ENCODE data around the gene FBN2. TPM values are rescaled to one million over a fixed set of nuclear protein-coding genes. Genes with fewer than 3 reads are reported as not detected.

FBN2 gene
- total RNA-seq, 2 experiments from 2014 or later, result not detected

DNA sequence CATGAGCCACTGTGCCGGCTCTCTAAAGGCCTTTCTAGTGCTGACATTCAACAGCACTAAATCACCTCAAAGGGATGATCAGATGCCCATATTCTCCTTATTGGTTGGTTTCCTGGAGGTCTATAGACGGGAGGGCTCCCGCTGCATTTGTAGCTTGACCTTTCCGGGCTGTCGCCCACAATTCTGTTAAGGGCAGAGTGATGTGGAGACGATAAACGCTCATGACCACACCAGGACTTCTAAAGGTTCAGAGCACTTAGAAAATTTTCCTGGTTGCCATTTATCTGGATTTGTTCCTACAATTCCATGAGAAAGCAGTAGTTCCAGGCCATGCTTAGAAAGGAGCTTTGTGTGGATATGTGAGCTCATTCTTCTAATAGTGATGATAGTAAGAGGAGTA is 284.2 kb downstream of the FBN2 start:
- H3K27me3 Mint-ChIP-seq, result peaks cover 9% of the 10 kb centered on the region
- no peak overlapping the region for H3K4me3 Mint-ChIP-seq
- H3K36me3 Mint-ChIP-seq (ENCODE audit: low read depth), result no peaks in the 10 kb centered on the region
- no peak for DNase-seq
- H3K9me3 Mint-ChIP-seq (ENCODE audit: low read depth), result no peaks in the 10 kb centered on the region
- no peak for ATAC-seq
- CTCF ChIA-PET, result interaction anchor here (0.6 to 1.1 kb wide), 2 partner anchors 11 to 18 kb away, joined by 3 read pairs; no protein-coding TSS in a partner anchor
- no peak overlapping the region for H3K27ac Mint-ChIP-seq
- intact Hi-C loops (cut with DNase I, micrococcal nuclease), result no loop called here
- POLR2A ChIA-PET, result no interaction called here
- H3K4me1 Mint-ChIP-seq, result no peaks in the 10 kb centered on the region

DNA sequence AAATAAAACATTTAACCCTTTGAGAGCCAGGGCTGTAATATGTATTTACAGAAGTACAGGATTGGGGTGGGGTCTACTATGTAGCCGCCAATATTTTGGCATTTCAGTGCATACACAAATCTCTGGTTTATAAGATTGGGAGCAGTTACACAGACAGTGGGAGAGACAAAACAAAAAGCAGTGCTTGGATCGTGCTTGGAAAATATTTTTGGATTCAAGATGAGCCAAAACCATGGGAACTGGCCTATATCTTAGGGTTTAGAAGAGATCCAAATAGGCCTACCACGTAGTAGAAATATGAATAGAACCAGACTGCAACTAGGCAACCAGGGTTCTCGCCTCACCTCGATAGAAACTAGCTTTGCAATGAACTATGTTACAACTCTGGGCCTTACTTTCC is 284.9 kb downstream of the FBN2 start:
- peaks cover 9% of the 10 kb centered on the region for H3K27me3 Mint-ChIP-seq
- DNase-seq (no peak), ATAC-seq (no peak)
- H3K36me3 Mint-ChIP-seq (ENCODE audit: low read depth), result no peaks in the 10 kb centered on the region
- no peak overlapping the region for H3K27ac Mint-ChIP-seq
- H3K4me3 Mint-ChIP-seq, result no peak overlapping the region
- ChIA-PET CTCF (interaction anchor here (1.1 kb wide), 1 partner anchor 10 kb away, joined by 3 read pairs; no protein-coding TSS in a partner anchor), POLR2A (no interaction called here)
- H3K4me1 Mint-ChIP-seq, result no peaks in the 10 kb centered on the region
- intact Hi-C loops (cut with DNase I, micrococcal nuclease), result no loop called here
- H3K9me3 Mint-ChIP-seq (ENCODE audit: low read depth), result no peaks in the 10 kb centered on the region

DNA sequence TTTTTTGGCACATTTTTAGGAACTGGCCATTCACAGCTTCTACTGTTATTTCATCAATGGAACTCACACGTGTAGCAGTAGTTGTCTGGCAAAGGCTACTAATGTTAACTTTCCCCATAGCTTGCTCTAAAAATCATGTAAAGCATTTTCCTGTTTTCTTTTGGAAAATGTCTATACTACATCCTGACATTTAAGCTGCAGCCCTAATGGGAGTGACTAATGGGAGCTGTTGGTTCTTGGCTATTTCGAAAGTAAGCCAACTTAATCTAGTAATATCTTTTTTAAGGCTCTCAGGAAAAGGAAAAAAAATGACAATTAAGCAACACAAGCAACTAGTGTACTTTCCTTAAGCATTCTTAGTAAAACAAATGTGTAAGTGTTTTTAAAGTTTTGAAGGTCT is 285.3 kb downstream of the FBN2 start:
- Mint-ChIP-seq H3K27me3 (peaks cover 9% of the 10 kb centered on the region), H3K4me1 (no peaks in the 10 kb centered on the region), H3K9me3 (ENCODE audit: low read depth) (no peaks in the 10 kb centered on the region), H3K36me3 (ENCODE audit: low read depth) (no peaks in the 10 kb centered on the region), H3K27ac (no peak overlapping the region), H3K4me3 (no peak overlapping the region)
- ChIA-PET CTCF (interaction anchor here (1.1 kb wide), 1 partner anchor 10 kb away, joined by 3 read pairs; no protein-coding TSS in a partner anchor), POLR2A (no interaction called here)
- intact Hi-C loops (cut with DNase I, micrococcal nuclease), result no loop called here
- no peak for ATAC-seq
- no peak for DNase-seq

DNA sequence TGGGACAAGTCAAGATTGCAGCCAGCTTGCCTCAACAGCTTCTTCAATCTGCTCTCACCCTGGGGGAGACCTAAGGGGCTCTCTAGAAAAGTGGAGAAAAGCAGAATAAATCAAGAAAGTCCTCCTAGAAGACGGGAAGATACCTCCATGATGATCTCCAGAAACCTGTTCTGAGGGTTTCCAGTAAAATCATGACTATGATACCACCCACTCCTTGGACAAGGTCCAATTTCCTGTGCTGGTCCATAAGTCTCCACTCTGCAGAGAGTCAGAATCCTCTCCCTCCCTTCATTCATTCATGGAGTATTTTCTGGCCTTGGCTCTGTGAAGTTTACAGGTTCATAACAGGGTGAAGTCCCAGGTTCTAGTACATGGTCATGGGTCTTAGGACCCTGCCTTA is 285.8 kb downstream of the FBN2 start:
- no peak for ATAC-seq
- DNase-seq, result no peak
- intact Hi-C loops (cut with DNase I, micrococcal nuclease), result no loop called here
- H3K4me3 Mint-ChIP-seq, result no peak overlapping the region
- no peaks in the 10 kb centered on the region for H3K4me1 Mint-ChIP-seq
- no peak overlapping the region for H3K27ac Mint-ChIP-seq
- H3K36me3 Mint-ChIP-seq (ENCODE audit: low read depth), result no peaks in the 10 kb centered on the region
- H3K9me3 Mint-ChIP-seq (ENCODE audit: low read depth), result no peaks in the 10 kb centered on the region
- peaks cover 9% of the 10 kb centered on the region for H3K27me3 Mint-ChIP-seq
- CTCF ChIA-PET, result no interaction called here
- POLR2A ChIA-PET, result no interaction called here

DNA sequence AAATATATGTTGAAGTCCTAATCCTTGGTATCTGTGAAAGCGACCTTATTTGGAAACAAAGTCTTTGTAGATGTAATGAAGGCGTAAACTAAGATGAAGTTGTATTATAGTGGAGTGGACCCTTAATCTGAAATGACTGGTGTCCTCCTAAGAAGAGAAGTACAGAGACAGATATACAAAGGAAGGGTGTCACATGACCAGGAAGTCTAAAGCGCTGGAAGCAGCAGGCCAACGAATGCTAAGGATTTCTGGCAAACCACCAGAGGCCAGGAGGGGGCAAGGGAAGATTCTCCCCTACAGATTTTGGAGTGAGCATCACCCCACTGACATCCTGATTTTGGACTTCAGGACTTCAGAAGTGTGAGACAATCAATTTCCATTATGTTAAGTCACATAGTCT is 292.1 kb downstream of the FBN2 start:
- ATAC-seq, result no peak
- Mint-ChIP-seq H3K36me3 (ENCODE audit: low read depth) (no peaks in the 10 kb centered on the region), H3K27ac (no peak overlapping the region), H3K9me3 (ENCODE audit: low read depth) (no peaks in the 10 kb centered on the region), H3K4me3 (no peak overlapping the region), H3K4me1 (no peaks in the 10 kb centered on the region), H3K27me3 (peaks cover 8% of the 10 kb centered on the region)
- CTCF ChIA-PET, result no interaction called here
- intact Hi-C loops (cut with DNase I, micrococcal nuclease), result no loop called here
- POLR2A ChIA-PET, result no interaction called here
- no peak for DNase-seq

DNA sequence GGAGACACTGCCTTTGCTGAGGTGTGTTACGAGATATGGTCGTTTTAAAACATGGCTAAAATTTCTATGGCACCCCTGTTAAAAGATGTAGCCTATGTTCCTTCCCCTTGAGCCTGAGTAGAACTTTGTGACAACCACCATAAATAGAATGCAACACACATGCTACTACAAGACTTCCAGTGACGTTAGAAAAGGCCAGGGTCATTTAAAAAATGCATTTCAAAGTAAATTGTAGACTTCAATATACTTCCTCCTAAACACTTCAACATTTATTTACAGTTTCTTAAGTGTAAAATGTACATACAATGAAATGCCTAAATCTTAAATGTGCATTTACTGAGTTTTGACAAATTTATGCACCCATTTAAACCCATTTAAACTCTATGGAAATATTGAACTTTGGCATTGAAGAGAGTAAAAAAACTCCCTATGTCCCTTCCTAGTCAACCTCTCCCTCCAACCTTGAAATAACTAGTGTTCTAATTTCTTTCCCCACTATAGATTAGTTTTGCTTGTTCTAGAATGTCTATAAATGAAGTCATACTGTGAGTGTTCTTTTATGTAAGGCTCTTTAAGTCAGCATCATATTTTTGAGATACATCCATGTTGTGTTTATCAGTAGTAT is 294.0 kb downstream of the FBN2 start:
- Mint-ChIP-seq H3K9me3 (ENCODE audit: low read depth) (no peaks in the 10 kb centered on the region), H3K27ac (no peak overlapping the region), H3K27me3 (peaks cover 11% of the 10 kb centered on the region), H3K4me3 (no peak overlapping the region), H3K36me3 (ENCODE audit: low read depth) (no peaks in the 10 kb centered on the region), H3K4me1 (no peaks in the 10 kb centered on the region)
- no peak for DNase-seq
- POLR2A ChIA-PET, result no interaction called here
- intact Hi-C loops (cut with DNase I, micrococcal nuclease), result no loop called here
- CTCF ChIA-PET, result no interaction called here
- no peak for ATAC-seq

DNA sequence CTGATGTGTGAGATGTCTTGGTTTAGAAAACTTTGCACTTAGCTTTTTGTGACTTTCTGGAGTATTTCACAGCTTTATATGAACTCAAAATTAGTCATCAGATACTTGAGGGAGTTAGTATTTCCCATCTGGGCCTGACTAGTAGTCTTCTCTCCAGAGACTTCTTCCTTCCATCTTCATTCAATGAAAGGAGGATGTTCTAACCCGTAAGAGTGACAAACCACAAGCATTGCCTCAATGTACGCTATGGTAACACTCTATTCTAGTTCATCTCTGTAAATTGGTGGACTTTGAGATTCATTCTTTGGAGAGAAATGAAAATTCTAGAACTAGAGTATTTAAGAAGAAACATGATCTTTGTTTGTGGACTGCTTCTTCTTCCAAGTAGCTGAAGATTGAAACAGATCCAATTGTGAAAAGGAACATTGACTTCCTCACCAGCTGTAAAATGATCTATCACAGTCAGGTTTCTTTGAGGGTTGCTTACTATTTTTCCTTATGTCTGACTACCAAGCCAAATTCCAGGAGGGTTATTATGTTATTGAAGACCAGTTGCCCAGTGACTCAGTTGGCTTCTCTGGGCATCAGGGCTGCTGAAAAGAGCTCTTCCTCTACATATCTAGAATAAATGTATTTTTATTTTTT is 296.9 kb downstream of the FBN2 start:
- Mint-ChIP-seq H3K27me3 (peaks cover 19% of the 10 kb centered on the region), H3K4me1 (no peaks in the 10 kb centered on the region), H3K4me3 (no peak overlapping the region), H3K27ac (no peak overlapping the region), H3K9me3 (ENCODE audit: low read depth) (no peaks in the 10 kb centered on the region), H3K36me3 (ENCODE audit: low read depth) (no peaks in the 10 kb centered on the region)
- POLR2A ChIA-PET, result no interaction called here
- DNase-seq, result no peak
- CTCF ChIA-PET, result no interaction called here
- no peak for ATAC-seq
- intact Hi-C loops (cut with DNase I, micrococcal nuclease), result no loop called here

DNA sequence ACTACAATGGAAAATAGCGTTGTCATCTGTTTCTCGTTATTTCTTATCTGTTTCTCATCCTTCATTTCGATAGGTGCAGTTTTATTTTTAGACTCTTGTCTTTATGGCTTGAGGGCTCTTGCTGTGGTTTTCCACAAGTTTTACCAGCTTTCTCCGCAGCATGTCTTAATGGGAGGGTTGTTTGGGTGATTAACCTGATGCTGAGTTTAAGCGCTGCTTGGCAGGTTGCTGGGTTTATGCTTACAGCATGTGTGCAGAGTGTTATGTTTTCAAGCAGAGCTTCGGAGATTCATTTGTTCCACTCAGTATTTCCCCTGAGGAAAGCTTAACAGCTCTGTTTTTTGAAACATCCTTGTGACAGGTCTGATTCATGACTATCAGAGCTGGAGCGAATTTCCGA is 300.5 kb downstream of the FBN2 start:
- DNase-seq, result no peak
- H3K27ac Mint-ChIP-seq, result no peak overlapping the region
- intact Hi-C loops (cut with DNase I, micrococcal nuclease), result no loop called here
- peaks cover 20% of the 10 kb centered on the region for H3K27me3 Mint-ChIP-seq
- no peaks in the 10 kb centered on the region for H3K4me1 Mint-ChIP-seq
- CTCF ChIA-PET, result no interaction called here
- no peaks in the 10 kb centered on the region for H3K36me3 Mint-ChIP-seq (ENCODE audit: low read depth)
- no peaks in the 10 kb centered on the region for H3K9me3 Mint-ChIP-seq (ENCODE audit: low read depth)
- POLR2A ChIA-PET, result no interaction called here
- no peak for ATAC-seq
- no peak overlapping the region for H3K4me3 Mint-ChIP-seq

DNA sequence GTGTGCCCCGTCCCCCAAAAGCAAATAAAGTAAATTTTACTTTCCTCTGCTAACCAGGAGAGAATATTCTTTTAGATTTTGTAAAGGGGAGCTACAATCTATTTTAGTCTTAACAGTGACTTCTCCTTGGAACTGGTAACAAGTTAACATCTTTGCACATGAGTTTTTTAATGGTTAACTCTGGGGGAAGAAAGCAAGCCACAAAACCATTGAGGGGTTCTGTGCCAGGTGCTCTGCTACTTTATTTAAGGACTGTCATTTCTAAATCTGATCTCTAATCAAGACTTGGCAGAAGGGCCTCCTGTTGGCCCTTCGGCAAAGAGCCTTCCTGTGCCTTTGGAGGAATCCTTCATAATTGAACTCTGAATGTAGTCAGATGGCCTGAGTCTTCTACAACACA is 301.0 kb downstream of the FBN2 start:
- ChIA-PET CTCF (no interaction called here), POLR2A (no interaction called here)
- no peak for DNase-seq
- no peak for ATAC-seq
- Mint-ChIP-seq H3K4me3 (no peak overlapping the region), H3K9me3 (ENCODE audit: low read depth) (no peaks in the 10 kb centered on the region), H3K27ac (no peak overlapping the region), H3K4me1 (no peaks in the 10 kb centered on the region), H3K36me3 (ENCODE audit: low read depth) (no peaks in the 10 kb centered on the region), H3K27me3 (peaks cover 20% of the 10 kb centered on the region)
- intact Hi-C loops (cut with DNase I, micrococcal nuclease), result no loop called here

DNA sequence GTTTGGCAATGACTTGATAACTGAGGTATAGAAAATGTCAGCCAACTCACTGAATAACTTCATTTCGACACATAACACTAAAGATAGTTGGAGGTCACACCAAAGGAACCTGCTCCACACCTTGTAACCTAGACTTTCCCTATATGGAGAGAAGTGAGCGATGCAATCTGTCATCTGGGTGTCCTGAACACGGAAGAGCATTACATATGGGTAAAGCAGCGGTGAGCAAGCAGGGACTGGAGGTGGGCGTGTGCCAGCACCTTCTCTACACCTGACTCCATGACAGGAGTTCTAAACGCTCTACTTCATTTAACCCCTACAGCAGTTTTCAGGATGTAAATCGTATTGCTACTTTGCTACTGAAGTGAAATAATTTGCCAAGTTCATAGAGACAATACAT is 301.7 kb downstream of the FBN2 start:
- intact Hi-C loops (cut with DNase I, micrococcal nuclease), result no loop called here
- no peak overlapping the region for H3K27ac Mint-ChIP-seq
- CTCF ChIA-PET, result no interaction called here
- H3K27me3 Mint-ChIP-seq, result peaks cover 20% of the 10 kb centered on the region
- no peak for DNase-seq
- no peaks in the 10 kb centered on the region for H3K9me3 Mint-ChIP-seq (ENCODE audit: low read depth)
- no peaks in the 10 kb centered on the region for H3K36me3 Mint-ChIP-seq (ENCODE audit: low read depth)
- no peak overlapping the region for H3K4me3 Mint-ChIP-seq
- no peaks in the 10 kb centered on the region for H3K4me1 Mint-ChIP-seq
- POLR2A ChIA-PET, result no interaction called here
- ATAC-seq, result no peak

DNA sequence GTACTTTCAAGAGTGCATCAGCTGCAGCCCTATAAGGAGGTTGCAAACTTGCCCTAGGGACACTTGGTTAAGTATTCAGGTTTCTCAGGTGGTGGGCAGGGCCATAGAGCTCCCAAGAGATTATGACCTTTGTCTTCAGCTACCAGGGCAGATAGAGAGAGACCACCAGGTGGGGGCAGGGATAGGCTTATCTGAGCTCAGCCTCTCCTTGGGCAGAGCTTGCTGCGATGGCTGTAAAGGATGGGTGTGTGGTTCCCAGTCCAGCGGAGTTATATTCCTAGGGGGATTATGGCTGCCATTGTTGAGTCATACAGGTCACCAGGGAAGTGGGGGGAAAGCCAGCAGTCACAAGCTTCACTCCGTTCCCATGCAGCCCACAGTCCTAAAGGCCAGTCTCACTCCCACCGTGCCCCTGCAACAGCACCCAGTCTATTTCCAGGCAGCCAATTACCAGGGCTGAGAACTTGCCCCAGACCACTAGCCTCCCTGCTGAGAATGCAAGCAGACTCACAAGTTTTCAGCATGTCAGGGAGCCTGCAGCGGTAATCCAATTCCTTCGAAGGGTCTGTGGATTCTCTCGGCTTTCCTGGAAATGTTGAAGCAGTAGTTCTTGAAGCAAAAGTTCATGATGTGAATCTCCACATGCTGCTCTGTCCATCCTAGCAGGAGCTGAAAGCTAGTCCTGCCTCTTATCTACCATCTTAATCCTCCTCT is 303.0 kb downstream of the FBN2 start:
- intact Hi-C loops (cut with DNase I, micrococcal nuclease), result no loop called here
- ChIA-PET CTCF (interaction anchor here (0.6 kb wide), 1 partner anchor 19 kb away, joined by 3 read pairs; no protein-coding TSS in a partner anchor), POLR2A (no interaction called here)
- ATAC-seq (no peak), DNase-seq (no peak)
- H3K9me3 Mint-ChIP-seq (ENCODE audit: low read depth), result no peaks in the 10 kb centered on the region
- no peak overlapping the region for H3K27ac Mint-ChIP-seq
- H3K4me1 Mint-ChIP-seq, result no peaks in the 10 kb centered on the region
- peaks cover 20% of the 10 kb centered on the region for H3K27me3 Mint-ChIP-seq
- H3K4me3 Mint-ChIP-seq, result no peak overlapping the region
- H3K36me3 Mint-ChIP-seq (ENCODE audit: low read depth), result no peaks in the 10 kb centered on the region

DNA sequence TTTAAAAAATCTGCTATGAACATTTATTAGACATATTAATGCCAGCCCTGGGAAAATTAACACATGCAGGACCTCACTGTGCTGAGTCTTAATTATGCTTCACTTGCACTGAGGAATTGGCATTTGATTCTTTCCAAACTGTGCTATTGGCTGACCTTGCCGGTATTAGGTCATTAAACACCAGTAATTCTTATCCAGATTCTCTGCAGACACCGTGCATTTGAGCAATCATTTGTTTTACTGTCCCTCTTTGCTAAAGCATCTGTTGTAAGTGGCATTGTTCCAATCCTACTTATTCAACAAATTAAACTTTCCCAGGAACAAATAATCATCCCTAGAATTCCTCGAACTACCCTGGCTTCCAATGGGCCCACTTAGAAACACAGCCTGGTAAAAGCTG is 309.5 kb downstream of the FBN2 start:
- Mint-ChIP-seq H3K36me3 (ENCODE audit: low read depth) (no peaks in the 10 kb centered on the region), H3K27me3 (no peaks in the 10 kb centered on the region), H3K9me3 (ENCODE audit: low read depth) (no peaks in the 10 kb centered on the region), H3K4me1 (no peaks in the 10 kb centered on the region), H3K4me3 (no peak overlapping the region), H3K27ac (no peak overlapping the region)
- DNase-seq (no peak), ATAC-seq (no peak)
- intact Hi-C loops (cut with DNase I, micrococcal nuclease), result no loop called here
- CTCF ChIA-PET, result interaction anchor here (0.7 kb wide), 1 partner anchor 71 kb away, joined by 3 read pairs; no protein-coding TSS in a partner anchor
- POLR2A ChIA-PET, result interaction anchor here (0.6 kb wide), 1 partner anchor 891 kb away, joined by 3 read pairs; no protein-coding TSS in a partner anchor

Measured in activated CD4-positive, alpha-beta T cell treated with anti-CD3 and anti-CD28 coated beads for 36 hours (primary cell).